Large intestine (tissue), 3 donors: ENCODE measurements around the gene PEAK1. TPM values are rescaled to one million over a fixed set of nuclear protein-coding genes. Genes with fewer than 3 reads are reported as not detected.

Experiments
- DNase-seq, 2 donors: peaks; one replicate each; pipeline versions ENCODE4 v3.0.0 to v3.0.0-alpha.2; 2013
- H3K27ac ChIP-seq: one replicate; pipeline ENCODE4 v1.5.1; 2013; ENCODE audit warnings: low read length
- H3K27me3 ChIP-seq: 2 replicates; pipeline ENCODE4 v1.6.1; 2013; ENCODE audit warnings: low read length; ENCODE audit not compliant: control insufficient read depth, insufficient read depth
- H3K36me3 ChIP-seq: 2 replicates; pipeline ENCODE4 v1.6.1; 2013; ENCODE audit warnings: low read length; ENCODE audit not compliant: control insufficient read depth, insufficient read depth
- H3K4me1 ChIP-seq: one replicate; pipeline ENCODE4 v1.6.1; 2013; ENCODE audit warnings: low read length; ENCODE audit not compliant: control insufficient read depth, insufficient read depth
- H3K4me3 ChIP-seq: one replicate; pipeline ENCODE4 v1.5.1; 2013; ENCODE audit warnings: low read length
- H3K9me3 ChIP-seq: one replicate; pipeline ENCODE4 v1.6.1; 2013; ENCODE audit warnings: mild to moderate bottlenecking, low read depth, low read length, moderate library complexity; ENCODE audit not compliant: control insufficient read depth
- WGBS: methylation state at CpG from one replicate; pipeline ENCODE4 v1.1.5; 2013; ENCODE audit warnings: low lambda C conversion rate; ENCODE audit not compliant: insufficient coverage; 5-methylcytosine and 5-hydroxymethylcytosine counted together
- polyA plus RNA-seq: library from polyadenylated mRNA; unstranded; fragments of 120-200 nt; gene quantifications from one replicate; pipeline ENCODE4 v1.2.1, GENCODE V29; 2013

The PEAK1 gene
- polyA plus RNA-seq, 1 donor = 25.7 TPM

- peaks cover 12% of the 10 kb centered on the region for H3K4me1 ChIP-seq
- H3K36me3 ChIP-seq = peaks cover 3% of the 10 kb centered on the region
- H3K4me3 ChIP-seq = no peak overlapping the region
- no peaks in the 10 kb centered on the region for H3K9me3 ChIP-seq
- H3K27me3 ChIP-seq = no peaks in the 10 kb centered on the region
- H3K27ac ChIP-seq = peak overlapping the region; percentile 58
- peak; percentile 70 to 90 for DNase-seq
- WGBS = 0% methylated on average over 1 of the region's 2 CpGs
Measured at GRCh38 chr15:77226652-77227051, 193.3 kb downstream of the PEAK1 start.

- Histone ChIP-seq H3K9me3 (no peaks in the 10 kb centered on the region), H3K4me1 (peaks cover 12% of the 10 kb centered on the region), H3K4me3 (no peak overlapping the region), H3K36me3 (peaks cover 3% of the 10 kb centered on the region), H3K27me3 (no peaks in the 10 kb centered on the region), H3K27ac (peak overlapping the region; percentile 58)
- 60% methylated on average over 1 of the region's 4 CpGs for WGBS
- DNase-seq = peak; percentile 11 to 60
Measured at GRCh38 chr15:77225646-77226045, 194.3 kb downstream of the PEAK1 start.

- peak overlapping the region; percentile 53 for H3K27ac ChIP-seq
- WGBS = no CpG with 5 or more reads among the region's 2 CpGs
- DNase-seq = peak in 1 of 2 donors; percentile 9
Measured at GRCh38 chr15:77225088-77225487, 194.8 kb downstream of the PEAK1 start.

GRCh38 chr15:77224352-77224751 lies 195.6 kb downstream of the PEAK1 start:
- Histone ChIP-seq H3K4me1 (peaks cover 12% of the 10 kb centered on the region), H3K27me3 (no peaks in the 10 kb centered on the region), H3K9me3 (no peaks in the 10 kb centered on the region), H3K36me3 (no peaks in the 10 kb centered on the region), H3K4me3 (no peak overlapping the region), H3K27ac (peak overlapping the region; percentile 53)
- peak; percentile 2 to 37 for DNase-seq
- WGBS = no CpG with 5 or more reads among the region's 1 CpG

More at GRCh38 chr15:77225088-77225487, 194.8 kb downstream of the PEAK1 start:
- no peaks in the 10 kb centered on the region for H3K36me3 ChIP-seq
- no peaks in the 10 kb centered on the region for H3K9me3 ChIP-seq
- H3K4me1 ChIP-seq = peaks cover 12% of the 10 kb centered on the region
- H3K27me3 ChIP-seq = no peaks in the 10 kb centered on the region
- H3K4me3 ChIP-seq = no peak overlapping the region

GRCh38 chr15:77221708-77222107 lies 198.2 kb downstream of the PEAK1 start:
- Histone ChIP-seq H3K4me1 (peaks cover 6% of the 10 kb centered on the region), H3K4me3 (no peak overlapping the region), H3K36me3 (no peaks in the 10 kb centered on the region), H3K27me3 (no peaks in the 10 kb centered on the region), H3K27ac (no peak overlapping the region), H3K9me3 (no peaks in the 10 kb centered on the region)
- DNase-seq = no peak
- 100% methylated on average over 1 of the region's 3 CpGs for WGBS

- Histone ChIP-seq H3K27me3 (no peaks in the 10 kb centered on the region), H3K9me3 (no peaks in the 10 kb centered on the region), H3K36me3 (no peaks in the 10 kb centered on the region), H3K4me1 (peaks cover 6% of the 10 kb centered on the region), H3K4me3 (no peak overlapping the region), H3K27ac (no peak overlapping the region)
- WGBS = no CpG with 5 or more reads among the region's 3 CpGs
- DNase-seq = no peak
Measured at GRCh38 chr15:77221174-77221573, 198.7 kb downstream of the PEAK1 start.

GRCh38 chr15:77219841-77220240 lies 200.1 kb downstream of the PEAK1 start:
- Histone ChIP-seq H3K27me3 (no peaks in the 10 kb centered on the region), H3K9me3 (no peaks in the 10 kb centered on the region), H3K36me3 (no peaks in the 10 kb centered on the region), H3K4me3 (no peak overlapping the region), H3K4me1 (peaks cover under 1% of the 10 kb centered on the region), H3K27ac (no peak overlapping the region)
- no peak for DNase-seq
- no CpG with 5 or more reads among the region's 1 CpG for WGBS

GRCh38 chr15:77209221-77209620 lies 210.7 kb downstream of the PEAK1 start:
- H3K4me1 ChIP-seq = no peaks in the 10 kb centered on the region
- H3K27ac ChIP-seq = no peak overlapping the region
- no CpG with 5 or more reads among the region's 2 CpGs for WGBS
- H3K4me3 ChIP-seq = no peak overlapping the region
- no peaks in the 10 kb centered on the region for H3K36me3 ChIP-seq
- DNase-seq = no peak
- H3K9me3 ChIP-seq = no peaks in the 10 kb centered on the region
- H3K27me3 ChIP-seq = no peaks in the 10 kb centered on the region

GRCh38 chr15:77208241-77208640 lies 211.7 kb downstream of the PEAK1 start:
- H3K4me3 ChIP-seq = no peak overlapping the region
- WGBS = 84% methylated on average over 3 of the region's 3 CpGs
- H3K36me3 ChIP-seq = no peaks in the 10 kb centered on the region
- no peak overlapping the region for H3K27ac ChIP-seq
- no peaks in the 10 kb centered on the region for H3K27me3 ChIP-seq
- no peaks in the 10 kb centered on the region for H3K4me1 ChIP-seq
- DNase-seq = no peak
- H3K9me3 ChIP-seq = no peaks in the 10 kb centered on the region

GRCh38 chr15:77201665-77202064 lies 218.2 kb downstream of the PEAK1 start:
- Histone ChIP-seq H3K4me3 (no peak overlapping the region), H3K27me3 (no peaks in the 10 kb centered on the region), H3K9me3 (no peaks in the 10 kb centered on the region), H3K4me1 (no peaks in the 10 kb centered on the region), H3K27ac (no peak overlapping the region), H3K36me3 (peaks cover 7% of the 10 kb centered on the region)
- no peak for DNase-seq

- Histone ChIP-seq H3K36me3 (peaks cover 11% of the 10 kb centered on the region), H3K9me3 (no peaks in the 10 kb centered on the region), H3K4me3 (no peak overlapping the region), H3K4me1 (no peaks in the 10 kb centered on the region), H3K27me3 (no peaks in the 10 kb centered on the region), H3K27ac (no peak overlapping the region)
- DNase-seq = no peak
Measured at GRCh38 chr15:77196381-77196780, 223.5 kb downstream of the PEAK1 start.
